Skeletal muscle satellite cell (primary cell): ENCODE data around the gene MS4A15.
"Not testable (repeated sequence)": the region's sequence is repeated elsewhere in the genome, so short reads cannot be mapped to it uniquely, and the experiment has no call there.

ENCODE experiments used
- H3K27me3 ChIP-seq: 2 replicates; pipeline ENCODE4 v1.7.0; 2013; ENCODE audit warnings: low read length; ENCODE audit not compliant: control insufficient read depth, insufficient read depth
- H3K36me3 ChIP-seq: 2 replicates; pipeline ENCODE4 v1.7.0; 2013; ENCODE audit warnings: mild to moderate bottlenecking, control low read depth, low read length; ENCODE audit not compliant: insufficient read depth
- H3K4me1 ChIP-seq: 2 replicates; pipeline ENCODE4 v1.7.0; 2013; ENCODE audit warnings: low read length; ENCODE audit not compliant: control insufficient read depth, insufficient read depth
- H3K4me2 ChIP-seq: 2 replicates; pipeline ENCODE4 v1.7.0; 2013; ENCODE audit warnings: mild to moderate bottlenecking, low read length
- H3K4me3 ChIP-seq: 2 replicates; pipeline ENCODE4 v1.7.0; 2013; ENCODE audit warnings: low read length
- H3K9ac ChIP-seq: 2 replicates; pipeline ENCODE4 v1.7.0; 2013; ENCODE audit warnings: mild to moderate bottlenecking, low read depth, low read length, moderate library complexity
- H3K9me3 ChIP-seq: replicated peaks from 2 replicates; pipeline ENCODE4 v1.7.0; 2013; ENCODE audit warnings: mild to moderate bottlenecking, control low read depth, low read length

Gene MS4A15

GRCh38 chr11:60754887-60755286, 1.8 kb upstream of the MS4A15 start:
- Histone ChIP-seq H3K9ac (no peak overlapping the region), H3K4me3 (no peak overlapping the region), H3K36me3 (no peaks in the 10 kb centered on the region), H3K4me2 (no peak overlapping the region), H3K4me1 (no peaks in the 10 kb centered on the region), H3K9me3 (no peaks in the 10 kb centered on the region), H3K27me3 (peaks cover 5% of the 10 kb centered on the region)

- Histone ChIP-seq H3K9me3 (no peaks in the 10 kb centered on the region), H3K9ac (no peak overlapping the region), H3K36me3 (no peaks in the 10 kb centered on the region), H3K4me3 (no peak overlapping the region), H3K4me1 (no peaks in the 10 kb centered on the region), H3K27me3 (peaks cover 5% of the 10 kb centered on the region), H3K4me2 (no peak overlapping the region)
These were observed 649 bp downstream of the MS4A15 start for GRCh38 chr11:60757231-60757800.

- not testable (repeated sequence) for H3K9me3 ChIP-seq, H3K4me2 ChIP-seq, H3K4me1 ChIP-seq, H3K4me3 ChIP-seq, H3K36me3 ChIP-seq, H3K27me3 ChIP-seq, H3K9ac ChIP-seq
These were observed 2.0 kb downstream of the MS4A15 start for GRCh38 chr11:60758671-60759070.

- not testable (repeated sequence) for H3K4me3 ChIP-seq, H3K4me1 ChIP-seq, H3K27me3 ChIP-seq, H3K36me3 ChIP-seq, H3K9me3 ChIP-seq, H3K4me2 ChIP-seq, H3K9ac ChIP-seq
These were observed 3.0 kb downstream of the MS4A15 start for GRCh38 chr11:60759438-60760225.

GRCh38 chr11:60761436-60762190, 4.9 kb downstream of the MS4A15 start:
- Histone ChIP-seq H3K9me3 (no peaks in the 10 kb centered on the region), H3K4me2 (no peak overlapping the region)

GRCh38 chr11:60762851-60763691, 6.4 kb downstream of the MS4A15 start:
- H3K4me3 ChIP-seq = no peak overlapping the region
- no peaks in the 10 kb centered on the region for H3K4me1 ChIP-seq
- no peaks in the 10 kb centered on the region for H3K36me3 ChIP-seq
- H3K4me2 ChIP-seq = no peak overlapping the region
- H3K9me3 ChIP-seq = no peaks in the 10 kb centered on the region
- peaks cover 13% of the 10 kb centered on the region for H3K27me3 ChIP-seq
- no peak overlapping the region for H3K9ac ChIP-seq

More at GRCh38 chr11:60761436-60762190, 4.9 kb downstream of the MS4A15 start:
- no peak overlapping the region for H3K4me3 ChIP-seq
- H3K27me3 ChIP-seq = peaks cover 14% of the 10 kb centered on the region
- H3K36me3 ChIP-seq = no peaks in the 10 kb centered on the region
- H3K9ac ChIP-seq = no peak overlapping the region
- no peaks in the 10 kb centered on the region for H3K4me1 ChIP-seq

- Histone ChIP-seq H3K27me3 (peaks cover 19% of the 10 kb centered on the region), H3K36me3 (no peaks in the 10 kb centered on the region), H3K4me1 (no peaks in the 10 kb centered on the region), H3K9me3 (no peaks in the 10 kb centered on the region), H3K4me2 (no peak overlapping the region), H3K9ac (no peak overlapping the region), H3K4me3 (no peak overlapping the region)
These were observed 7.2 kb downstream of the MS4A15 start for GRCh38 chr11:60763692-60764369.

GRCh38 chr11:60764879-60765278, 8.2 kb downstream of the MS4A15 start:
- H3K9ac ChIP-seq = no peak overlapping the region
- no peak overlapping the region for H3K4me3 ChIP-seq
- H3K36me3 ChIP-seq = no peaks in the 10 kb centered on the region
- no peaks in the 10 kb centered on the region for H3K4me1 ChIP-seq
- no peaks in the 10 kb centered on the region for H3K9me3 ChIP-seq
- H3K27me3 ChIP-seq = peaks cover 20% of the 10 kb centered on the region
- H3K4me2 ChIP-seq = no peak overlapping the region

- Histone ChIP-seq H3K27me3 (peaks cover 20% of the 10 kb centered on the region), H3K9me3 (no peaks in the 10 kb centered on the region), H3K4me3 (no peak overlapping the region), H3K4me1 (no peaks in the 10 kb centered on the region), H3K9ac (no peak overlapping the region), H3K4me2 (no peak overlapping the region), H3K36me3 (no peaks in the 10 kb centered on the region)
These were observed 8.7 kb downstream of the MS4A15 start for GRCh38 chr11:60765355-60765754.

- H3K27me3 ChIP-seq = peaks cover 24% of the 10 kb centered on the region
- H3K36me3 ChIP-seq = no peaks in the 10 kb centered on the region
- H3K9me3 ChIP-seq = no peaks in the 10 kb centered on the region
- H3K9ac ChIP-seq = no peak overlapping the region
- no peaks in the 10 kb centered on the region for H3K4me1 ChIP-seq
- no peak overlapping the region for H3K4me3 ChIP-seq
- no peak overlapping the region for H3K4me2 ChIP-seq
These were observed 9.9 kb downstream of the MS4A15 start for GRCh38 chr11:60766547-60766946.
